Stimulated activated CD8-positive, alpha-beta memory T cell treated with anti-CD3 and anti-CD28 coated beads, Interleukin-7, amount 100 ng/mL, for 48 hours (primary cell): ENCODE measurements around the gene CXCL1.
"Not testable (repeated sequence)": the region's sequence is repeated elsewhere in the genome, so short reads cannot be mapped to it uniquely, and the experiment has no call there.

ENCODE experiments used
- DNase-seq, 2 donors: peaks; one replicate each; pipeline ENCODE4 v3.0.0-alpha.2; 2020; ENCODE audit warnings: low read depth in 1 of 2; ENCODE audit errors: extremely low read depth in 1 of 2

The CXCL1 gene

GRCh38 chr4:73872316-73873108, 3.3 kb downstream of the CXCL1 start:
- no peak for DNase-seq

DNA sequence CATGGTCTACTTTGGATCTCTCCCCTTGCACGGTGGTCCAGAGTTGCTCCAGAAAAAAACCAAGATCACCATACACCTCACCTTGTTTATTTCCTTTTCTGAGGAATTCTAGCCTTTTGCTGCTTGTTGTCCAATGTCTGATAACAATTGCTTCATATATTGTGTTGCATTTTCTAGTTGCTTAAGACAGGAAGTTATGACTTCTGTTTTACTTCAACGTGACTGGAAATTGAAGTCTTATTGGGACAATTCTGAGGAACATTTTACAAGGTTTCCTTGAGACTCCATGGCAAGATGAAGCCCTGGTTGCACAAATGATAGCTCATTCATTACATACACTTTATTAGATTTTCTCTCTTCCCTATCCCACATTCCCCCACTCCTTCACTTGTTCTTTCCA, 5.2 kb downstream of the CXCL1 start:
- no peak for DNase-seq

- DNase-seq, result no peak
Observed at GRCh38 chr4:73875401-73875800, 6.2 kb downstream of the CXCL1 start.

DNA sequence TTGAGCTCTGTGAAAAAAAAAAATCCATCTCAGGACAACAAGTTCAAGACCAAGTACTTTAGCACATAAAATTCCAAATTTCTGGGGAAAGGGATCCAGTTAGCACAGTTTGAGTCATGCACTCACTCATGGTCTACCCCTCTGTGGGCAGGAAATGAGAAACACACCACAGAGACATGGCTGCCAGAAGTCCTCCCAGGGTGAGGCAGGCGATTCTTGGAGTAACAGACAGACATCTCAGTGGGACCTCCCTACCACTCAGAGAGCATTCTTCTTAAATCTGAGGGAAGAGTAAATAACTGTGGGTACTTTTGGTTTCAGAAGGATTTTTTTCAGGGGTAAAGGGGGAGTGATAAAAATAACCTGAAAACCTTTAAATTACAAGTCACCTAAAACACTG, 14.1 kb downstream of the CXCL1 start:
- DNase-seq, result no peak

GRCh38 chr4:73885574-73886267, 16.5 kb downstream of the CXCL1 start:
- DNase-seq, result no peak

DNA sequence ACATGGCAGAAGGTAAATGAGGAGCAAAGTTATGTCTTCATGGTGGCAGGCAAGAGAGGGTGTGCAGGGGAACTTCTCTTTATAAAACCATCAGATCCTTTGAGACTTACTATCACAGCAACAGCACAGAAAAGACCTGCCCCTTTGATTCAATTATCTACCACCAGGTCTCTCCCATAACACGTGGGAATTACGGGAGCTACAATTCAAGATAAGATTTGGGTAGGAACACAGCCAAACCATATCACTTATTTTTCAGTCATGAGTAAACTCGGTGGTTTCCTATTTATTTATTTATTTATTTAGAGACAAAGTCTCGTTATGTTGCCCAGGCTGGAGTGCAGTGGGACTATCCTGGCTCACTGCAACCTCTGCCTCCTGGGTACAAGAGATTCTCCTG, 22.1 kb downstream of the CXCL1 start:
- no peak for DNase-seq

DNA sequence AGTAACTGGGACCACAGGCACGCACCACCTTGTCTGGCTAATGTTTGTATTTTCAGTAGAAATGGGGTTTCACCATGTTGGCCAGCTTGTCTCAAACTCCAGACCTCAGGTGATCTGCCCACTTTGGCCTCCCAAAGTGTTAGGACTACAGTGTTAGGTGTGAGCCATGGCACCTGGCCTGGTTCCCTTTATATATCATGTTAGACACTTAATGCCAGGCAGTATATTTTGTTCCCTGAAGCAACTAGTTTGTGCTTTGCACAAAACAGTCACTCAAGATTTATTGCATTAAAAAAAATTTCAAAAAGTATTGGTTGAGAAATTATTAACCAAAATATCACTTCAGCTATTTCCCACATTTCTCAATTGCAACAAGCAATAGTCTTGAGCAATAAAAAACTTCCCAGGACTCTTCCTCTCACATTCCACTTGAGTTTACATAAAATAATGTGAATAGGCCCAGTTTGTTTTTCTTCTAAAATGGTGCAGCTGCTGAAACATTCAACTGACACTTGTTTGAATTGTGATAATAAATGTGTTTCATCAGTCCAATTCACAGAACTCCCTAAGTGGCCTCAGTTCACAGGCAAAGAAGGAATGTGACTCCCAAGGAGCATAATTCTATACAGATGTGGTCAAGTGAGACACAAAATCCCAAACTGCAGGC, 22.7 kb downstream of the CXCL1 start:
- DNase-seq, result no peak

GRCh38 chr4:73892966-73893365, 23.8 kb downstream of the CXCL1 start:
- no peak for DNase-seq

GRCh38 chr4:73894001-73894400, 24.8 kb downstream of the CXCL1 start:
- no peak for DNase-seq

DNA sequence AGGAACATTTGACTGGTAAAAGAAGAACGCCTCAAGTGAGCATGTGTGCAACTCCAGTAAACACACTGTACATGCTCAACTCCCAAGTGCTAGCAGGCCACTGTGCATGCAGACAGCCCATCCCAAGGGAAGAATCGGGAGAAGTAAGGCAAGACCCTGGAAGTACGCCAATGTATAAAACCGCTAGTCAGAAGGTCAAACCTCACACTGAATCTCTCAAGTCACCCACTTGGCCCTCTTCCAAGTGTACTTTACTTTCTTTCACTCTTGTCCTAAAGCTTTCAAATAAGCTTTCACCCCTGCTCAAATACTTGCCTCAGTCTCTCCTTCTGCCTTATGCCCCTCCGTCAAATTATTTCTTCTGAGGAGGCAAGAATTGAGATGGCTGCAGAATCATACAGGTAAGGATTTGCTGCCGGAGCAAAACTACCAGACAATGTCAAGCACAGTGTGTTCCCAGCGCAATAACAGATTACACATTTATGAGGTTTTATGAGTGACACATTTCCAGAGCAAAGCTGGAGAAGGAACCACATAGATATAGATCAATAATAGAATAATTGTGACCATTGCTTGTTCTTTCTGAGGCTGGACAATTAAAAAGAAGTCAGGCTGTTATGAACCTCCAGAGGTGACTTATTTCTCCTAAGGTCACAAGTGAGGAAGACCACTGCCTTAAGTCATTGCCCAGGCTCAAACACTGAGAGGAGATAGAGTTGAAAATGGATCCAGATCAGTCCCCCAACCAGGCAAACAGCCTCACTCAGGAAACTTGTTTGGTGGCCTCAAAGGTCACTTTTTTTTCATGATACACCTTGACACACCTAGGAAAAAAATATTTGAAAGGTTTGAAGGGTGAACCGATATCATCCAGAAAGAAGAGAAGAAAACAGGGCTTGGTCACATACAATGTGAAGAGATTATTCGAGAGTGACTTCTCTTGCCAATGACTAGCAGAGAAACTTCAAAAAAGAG, 26.3 kb downstream of the CXCL1 start:
- no peak for DNase-seq

DNA sequence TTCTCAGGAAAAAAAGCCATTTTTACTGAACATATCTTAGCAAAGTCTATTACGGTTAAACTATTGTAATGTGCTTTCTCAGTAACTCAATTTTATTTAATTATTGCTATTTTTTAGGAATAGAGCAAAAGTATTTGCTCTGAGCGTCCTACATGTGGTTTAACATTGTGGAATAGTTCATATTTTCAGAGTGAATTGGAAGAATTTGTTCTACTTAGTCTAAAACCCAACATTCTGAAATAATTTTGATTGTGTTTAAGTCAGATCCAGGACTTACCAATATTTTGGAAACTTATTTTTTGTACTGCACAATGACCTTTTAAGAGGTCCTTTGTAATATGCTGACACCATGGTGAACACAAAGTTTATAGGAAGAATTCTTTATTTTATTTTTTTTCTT, 27.2 kb downstream of the CXCL1 start:
- DNase-seq, result no peak

GRCh38 chr4:73897380-73898136, 28.4 kb downstream of the CXCL1 start:
- DNase-seq, result no peak

DNA sequence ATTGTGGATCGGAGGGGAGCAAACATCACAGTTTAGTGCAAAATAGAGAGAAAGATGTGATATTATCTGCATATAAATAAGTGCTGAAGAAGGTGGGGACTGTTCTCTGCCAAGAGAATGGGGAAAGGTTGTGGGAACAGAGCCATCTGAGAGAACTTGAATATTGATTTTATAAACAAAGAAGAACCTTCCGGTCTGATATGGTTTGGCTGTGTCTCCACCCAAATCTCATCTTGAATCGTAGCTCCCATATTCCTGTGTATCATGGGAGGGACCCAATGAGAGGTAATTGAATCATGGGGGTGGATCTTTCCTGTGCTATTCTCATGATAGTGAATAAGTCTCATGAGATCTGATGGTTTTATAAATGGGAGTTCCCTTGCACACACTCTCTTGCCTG, 30.1 kb downstream of the CXCL1 start:
- not testable (repeated sequence) for DNase-seq

- no peak for DNase-seq
Observed at GRCh38 chr4:73901031-73901430, 31.8 kb downstream of the CXCL1 start.

DNA sequence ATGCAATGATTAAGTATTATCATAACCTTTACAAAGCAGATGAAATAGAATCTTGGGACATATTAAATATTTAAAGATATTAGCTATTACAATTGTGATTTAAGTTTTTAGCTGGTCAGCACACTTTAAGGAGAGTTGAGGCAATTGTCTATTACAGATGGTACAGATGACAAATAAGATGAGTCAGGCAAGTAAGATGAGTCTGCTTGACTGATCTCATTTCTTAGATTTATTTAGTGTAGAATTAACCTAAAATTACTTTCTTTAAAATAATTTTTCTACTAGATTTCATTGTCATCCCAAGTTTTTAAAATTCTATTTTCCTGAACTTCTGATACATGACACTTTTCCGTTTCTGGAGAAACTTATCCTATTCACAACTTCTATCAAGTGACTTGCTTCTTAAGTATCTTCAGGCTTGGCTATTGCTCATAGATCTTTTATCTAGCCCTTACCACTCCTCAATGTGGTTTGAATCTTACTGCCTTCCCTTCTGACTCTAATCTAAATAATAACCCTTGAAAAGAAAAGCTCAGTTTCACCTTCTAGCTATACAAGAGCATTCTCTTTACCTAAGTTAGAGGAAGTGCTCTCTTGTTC, 32.9 kb downstream of the CXCL1 start:
- DNase-seq, result no peak

DNA sequence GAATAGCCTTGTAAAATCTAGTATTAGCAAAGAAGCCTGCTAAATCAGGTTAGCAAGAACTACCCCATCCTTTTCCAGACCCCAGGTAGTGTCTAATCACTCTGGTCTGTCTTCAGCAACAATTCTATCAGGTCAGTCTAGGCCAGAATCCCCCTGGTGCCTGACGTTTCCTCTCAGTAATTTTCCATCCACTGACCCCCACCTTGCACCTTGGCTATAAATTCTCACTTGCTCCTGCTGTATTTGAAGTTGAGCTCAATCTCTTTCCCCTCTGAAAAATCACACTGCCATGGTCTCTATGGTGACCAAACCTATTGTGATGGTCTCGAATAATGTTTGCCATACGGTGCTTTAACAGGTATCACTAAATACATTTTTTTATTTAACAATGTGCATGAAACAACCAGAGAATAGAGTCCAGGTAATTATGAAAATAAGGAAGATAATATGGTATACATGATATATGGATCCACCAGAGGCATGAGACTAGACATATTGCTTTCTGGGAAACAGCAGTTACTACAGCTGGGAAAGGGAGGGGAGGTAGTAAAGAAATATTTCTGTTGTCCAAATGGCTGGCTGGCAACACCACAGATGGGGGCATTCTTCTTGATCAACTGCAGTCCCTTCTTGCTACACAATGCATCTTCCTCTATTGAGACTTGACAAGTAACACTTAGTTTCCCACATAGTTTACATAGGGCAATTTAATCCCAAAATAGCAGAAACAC, 33.8 kb downstream of the CXCL1 start:
- no peak for DNase-seq

DNA sequence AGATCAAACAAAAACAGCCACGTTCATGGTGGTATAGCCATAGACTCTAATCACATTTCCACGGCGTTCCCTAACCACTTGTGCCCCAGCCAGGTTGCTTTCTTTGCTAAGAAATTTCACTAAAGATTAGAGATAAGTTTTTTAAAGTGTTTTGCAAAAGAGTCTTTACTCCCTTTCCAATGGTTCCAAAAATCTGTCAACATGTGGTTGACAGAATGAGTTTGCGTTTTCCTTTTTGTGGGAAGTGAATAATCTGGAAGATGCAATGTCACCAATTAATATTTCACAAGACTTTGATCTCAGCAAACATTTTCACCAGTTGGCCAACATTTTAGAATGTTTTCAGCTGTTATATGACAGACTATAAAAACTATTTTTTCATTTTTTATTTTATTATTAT, 35.3 kb downstream of the CXCL1 start:
- no peak for DNase-seq

GRCh38 chr4:73908965-73909364, 39.8 kb downstream of the CXCL1 start:
- no peak for DNase-seq

DNA sequence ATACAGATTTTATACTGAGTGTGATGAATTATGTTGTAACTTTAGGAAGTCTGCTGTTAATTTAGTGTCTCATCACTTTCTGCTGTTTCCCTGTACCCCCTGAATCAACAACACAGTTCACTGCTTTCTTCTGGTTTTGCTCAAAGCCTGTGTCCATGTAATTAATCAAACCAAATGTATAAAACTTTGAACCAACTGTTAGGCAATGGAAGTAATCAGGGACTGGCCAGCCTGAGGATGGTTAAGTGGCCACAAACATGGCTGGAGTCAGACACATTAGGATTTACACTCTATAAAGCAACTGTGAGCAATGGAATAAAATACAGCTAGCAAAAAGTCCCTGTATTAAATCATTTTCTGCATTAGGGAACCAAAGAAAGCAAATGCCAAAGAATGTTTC, 42.6 kb downstream of the CXCL1 start:
- DNase-seq, result no peak
